ENCODE results near the gene KCMF1.
"Not testable (repeated sequence)": the region's sequence is repeated elsewhere in the genome, so short reads cannot be mapped to it uniquely, and the experiment has no call there.

The KCMF1 gene

GRCh38 chr2:84970868-84971509 lies at the start of gene KCMF1:
Gene KCMF1, plus strand, starts transcription at chr2:84971161. Its CDS starts 291 bp downstream, at chr2:84971452.
- DNase-seq (ENCODE audit: low read depth in 2 of 2), result peak; percentile 41 to 60

DNA sequence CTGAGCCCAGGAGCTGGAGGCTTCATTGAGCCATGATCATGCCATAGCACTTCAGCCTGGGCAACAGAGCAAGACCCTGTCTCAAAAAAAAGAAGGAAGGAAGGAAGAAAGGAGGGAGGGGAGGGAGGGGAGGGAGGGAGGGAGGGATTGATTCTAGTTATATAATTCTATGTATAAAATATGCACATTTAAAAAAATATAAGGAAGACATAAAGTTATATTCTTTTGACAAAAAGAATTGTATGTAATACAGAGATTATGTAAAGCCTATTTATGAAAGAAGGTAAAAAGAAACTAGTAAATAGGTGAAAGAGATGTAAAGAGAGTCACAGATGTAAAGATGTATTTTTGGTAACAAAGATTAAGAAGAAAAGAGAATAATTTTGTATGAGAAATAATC lies 48.0 kb upstream of the KCMF1 start:
- no peak for DNase-seq (ENCODE audit: low read depth in 2 of 2)

GRCh38 chr2:84924173-84925106 lies 46.5 kb upstream of the KCMF1 start:
- DNase-seq (ENCODE audit: low read depth in 2 of 2), result no peak

DNA sequence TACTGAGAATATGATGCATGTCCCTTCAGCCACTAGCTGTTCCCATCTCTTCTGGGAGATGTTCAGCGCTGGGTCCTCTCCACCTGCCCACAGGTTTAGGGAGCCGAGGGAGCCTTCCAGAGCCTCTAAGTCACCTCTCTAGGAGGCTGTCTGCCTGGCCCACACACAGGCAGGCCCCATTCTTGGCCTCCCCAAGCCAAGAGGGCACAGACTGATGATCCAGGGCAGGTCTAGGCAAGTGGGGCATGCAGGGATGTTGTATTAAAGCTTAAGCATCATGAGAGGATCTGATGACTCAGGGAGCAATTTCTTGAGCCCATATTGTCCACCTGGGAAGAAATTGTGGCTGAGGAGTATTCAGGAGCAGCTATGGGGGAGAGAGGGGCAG lies 45.6 kb upstream of the KCMF1 start:
- no peak for DNase-seq (ENCODE audit: low read depth in 2 of 2)

- DNase-seq (ENCODE audit: low read depth in 2 of 2), result peak; percentile 92 to 97
These were observed 45.1 kb upstream of the KCMF1 start for GRCh38 chr2:84925724-84926376.

DNA sequence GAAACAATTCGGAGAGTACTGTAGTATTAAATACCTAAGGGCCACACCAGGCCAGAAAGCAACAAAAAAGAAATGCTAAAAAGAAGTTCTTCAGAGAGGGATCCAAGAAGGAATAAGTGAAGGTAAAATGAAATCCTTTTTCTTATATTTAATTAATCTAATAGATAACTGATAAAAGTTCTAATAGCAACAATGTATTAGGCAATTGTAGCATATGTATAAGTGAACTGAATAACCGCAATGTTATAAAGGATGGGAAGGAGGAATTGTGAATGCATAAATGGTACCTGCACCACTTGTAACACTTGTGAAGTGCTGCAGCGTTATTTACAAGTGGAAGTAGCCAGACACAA lies 43.7 kb upstream of the KCMF1 start:
- no peak for DNase-seq (ENCODE audit: low read depth in 2 of 2)

DNA sequence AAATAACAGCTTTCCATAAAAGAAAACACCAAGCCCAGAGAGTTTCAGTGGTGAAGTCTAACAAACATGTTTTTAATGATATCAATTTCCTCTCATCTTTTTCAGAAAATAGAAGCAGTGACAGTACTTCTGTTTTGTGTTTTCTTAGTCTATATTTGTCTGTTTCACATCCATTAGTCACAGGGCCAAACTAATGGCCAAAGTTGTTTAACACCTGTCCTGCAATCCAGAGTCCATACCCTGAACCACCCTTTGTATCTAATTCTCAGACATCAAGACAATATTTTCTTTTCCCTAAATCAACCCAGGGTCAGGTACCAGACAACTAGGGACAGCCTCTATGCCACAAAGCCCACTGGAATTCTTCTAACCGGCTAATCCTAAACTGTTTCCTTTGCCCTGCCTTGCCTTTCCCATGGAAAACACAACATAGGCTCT lies 39.6 kb upstream of the KCMF1 start:
- DNase-seq (ENCODE audit: low read depth in 2 of 2), result no peak

- peak; percentile 21 to 50 for DNase-seq (ENCODE audit: low read depth in 2 of 2)
These were observed 32.6 kb upstream of the KCMF1 start for GRCh38 chr2:84938194-84938879.

DNA sequence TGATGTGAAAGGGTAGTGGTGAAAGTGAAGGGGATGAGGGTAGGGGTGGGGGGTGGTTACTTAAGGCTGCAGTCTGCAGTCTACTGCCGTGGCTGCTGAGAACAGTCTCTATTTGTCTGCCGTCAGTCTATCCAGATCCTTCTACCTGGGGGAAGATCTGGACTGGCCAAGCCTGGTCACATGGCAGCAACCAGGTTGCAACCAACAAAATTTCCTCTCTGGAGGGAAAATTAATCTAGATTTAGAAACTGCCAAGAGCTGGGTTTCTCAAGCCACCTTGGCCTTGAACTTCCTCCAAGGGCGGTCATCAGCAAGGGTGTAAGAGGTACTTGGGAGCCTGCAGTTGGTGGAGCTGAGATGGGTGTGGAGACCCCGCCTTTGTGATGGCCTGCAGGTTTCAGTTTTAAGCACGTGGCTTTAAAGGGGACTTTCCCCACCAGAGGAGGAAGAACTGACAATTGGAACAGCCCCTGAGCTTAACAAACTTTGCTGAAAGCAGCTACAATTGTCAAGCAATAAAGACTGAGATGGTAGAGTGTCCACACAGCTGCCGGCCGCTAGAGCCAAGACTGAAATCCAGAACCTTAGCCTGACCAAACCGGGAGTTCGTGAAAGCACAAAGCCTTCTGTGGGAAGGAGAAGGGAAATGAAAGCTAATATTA lies 31.4 kb upstream of the KCMF1 start:
- peak; percentile 39 to 61 for DNase-seq (ENCODE audit: low read depth in 2 of 2)

- DNase-seq (ENCODE audit: low read depth in 2 of 2), result no peak
These were observed 30.9 kb upstream of the KCMF1 start for GRCh38 chr2:84940088-84940470.

DNA sequence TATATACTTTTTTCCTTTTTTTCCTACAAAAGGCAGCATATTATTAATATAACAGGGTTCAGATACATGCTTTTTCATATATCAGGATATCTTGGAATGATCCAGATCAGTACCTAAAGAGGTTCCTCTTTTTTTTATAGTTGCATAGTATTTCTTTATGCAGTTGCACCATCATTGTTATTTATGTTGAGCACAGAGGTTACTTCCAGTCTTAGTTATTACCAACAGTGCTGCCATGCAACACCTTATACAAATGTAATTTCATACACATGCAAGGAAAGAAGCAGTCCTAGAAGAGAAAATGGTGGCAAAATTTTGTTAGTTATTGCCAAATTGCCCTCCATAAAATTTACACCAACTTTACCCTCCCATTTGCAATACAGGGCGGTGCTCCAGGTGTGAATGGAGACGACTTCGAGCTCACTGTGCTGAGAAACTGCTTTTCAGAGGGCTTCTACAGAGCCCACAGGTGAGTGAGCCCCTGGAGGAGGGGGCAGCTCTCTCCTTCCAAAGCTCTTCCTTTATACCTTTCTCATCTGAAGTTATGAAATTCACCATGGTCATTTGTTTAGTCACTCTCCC lies 30.0 kb upstream of the KCMF1 start:
- DNase-seq (ENCODE audit: low read depth in 2 of 2), result no peak

DNA sequence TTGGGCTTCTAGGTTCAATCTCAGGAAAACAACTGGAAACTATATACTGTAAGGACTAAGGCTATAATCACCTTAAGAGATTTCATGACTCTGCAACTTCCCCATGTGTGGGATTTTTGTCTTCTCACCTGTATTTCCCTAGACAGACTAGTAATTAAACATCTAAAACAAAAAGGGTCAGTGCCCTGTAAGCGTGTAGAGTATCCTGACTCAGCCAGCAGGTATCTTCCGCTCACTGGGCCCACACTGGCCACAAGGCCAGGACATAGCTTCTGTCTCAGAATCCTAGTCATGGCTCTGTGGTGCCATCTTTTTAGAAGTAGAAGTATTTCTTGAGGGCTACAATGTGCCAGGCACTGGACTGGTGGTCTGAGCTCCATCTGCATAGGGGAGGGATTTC lies 28.8 kb upstream of the KCMF1 start:
- DNase-seq (ENCODE audit: low read depth in 2 of 2), result no peak

DNA sequence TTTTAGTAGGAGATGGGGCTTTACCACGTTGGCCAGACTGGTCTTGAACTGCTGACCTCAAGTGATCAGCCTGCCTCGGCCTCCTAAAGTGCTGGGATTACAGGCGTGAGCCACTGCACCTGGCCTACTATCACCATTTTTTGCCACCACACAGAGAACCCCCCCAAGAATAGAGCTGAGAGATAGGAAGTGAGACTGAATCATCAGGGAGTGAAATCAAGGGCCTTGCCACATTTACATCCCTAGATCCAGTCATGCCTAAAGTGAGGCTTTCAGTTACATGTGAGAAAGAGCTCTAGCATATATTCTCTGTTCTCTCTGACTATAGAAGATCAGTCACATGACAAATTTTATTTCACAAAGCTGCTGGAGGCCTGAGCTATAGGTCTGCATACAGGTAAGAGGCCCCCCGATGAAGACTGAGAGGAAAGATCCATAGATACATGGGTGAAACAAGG lies 28.0 kb upstream of the KCMF1 start:
- DNase-seq (ENCODE audit: low read depth in 2 of 2), result no peak

DNA sequence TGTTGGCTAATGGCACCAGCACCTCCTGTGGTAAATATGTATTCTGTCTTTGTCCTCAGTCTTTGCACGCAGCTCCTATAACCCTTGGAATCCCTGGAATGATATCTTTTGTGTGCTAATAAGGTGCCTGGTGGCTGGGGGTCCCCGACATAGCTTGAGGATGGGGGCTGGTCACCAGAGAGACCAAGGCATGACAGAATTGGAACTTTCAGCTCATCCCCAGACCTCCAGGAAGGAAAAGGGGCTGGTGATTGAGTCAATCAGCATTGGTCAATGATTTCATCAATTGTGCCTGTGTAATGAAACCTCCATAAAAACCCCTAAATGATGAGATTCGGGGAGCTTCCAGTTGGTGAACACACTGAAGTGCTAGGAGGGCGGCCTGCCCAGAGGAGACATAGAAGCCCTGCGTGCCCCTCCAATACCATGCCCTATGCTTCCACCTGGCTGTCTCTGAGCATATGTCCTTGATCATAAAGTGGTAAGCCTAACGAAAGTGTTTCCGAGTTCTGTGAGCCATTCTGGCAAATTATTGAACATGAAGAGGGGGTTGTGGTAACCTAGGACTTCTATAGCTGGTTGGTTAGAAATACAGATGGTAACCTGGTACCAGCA lies 26.6 kb upstream of the KCMF1 start:
- no peak for DNase-seq (ENCODE audit: low read depth in 2 of 2)

DNA sequence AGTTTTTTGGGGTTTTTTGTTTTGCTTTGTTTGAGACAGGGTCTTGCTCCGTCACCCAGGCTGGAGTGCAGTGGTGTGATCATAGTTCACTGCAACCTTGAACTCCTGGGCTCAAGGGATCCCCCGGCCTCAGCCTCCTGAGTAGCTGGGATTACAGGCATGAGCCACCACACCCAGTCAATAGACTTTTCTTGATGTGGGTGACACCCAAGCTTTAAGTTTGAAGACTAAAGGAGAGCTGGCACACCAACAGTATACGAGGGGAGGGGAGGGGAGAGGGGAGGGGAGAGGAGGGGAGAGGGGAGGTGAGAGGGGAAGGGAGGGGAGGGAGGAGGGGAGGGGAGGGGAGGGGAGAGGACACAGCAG lies 25.1 kb upstream of the KCMF1 start:
- not testable (repeated sequence) for DNase-seq (ENCODE audit: low read depth in 2 of 2)

DNA sequence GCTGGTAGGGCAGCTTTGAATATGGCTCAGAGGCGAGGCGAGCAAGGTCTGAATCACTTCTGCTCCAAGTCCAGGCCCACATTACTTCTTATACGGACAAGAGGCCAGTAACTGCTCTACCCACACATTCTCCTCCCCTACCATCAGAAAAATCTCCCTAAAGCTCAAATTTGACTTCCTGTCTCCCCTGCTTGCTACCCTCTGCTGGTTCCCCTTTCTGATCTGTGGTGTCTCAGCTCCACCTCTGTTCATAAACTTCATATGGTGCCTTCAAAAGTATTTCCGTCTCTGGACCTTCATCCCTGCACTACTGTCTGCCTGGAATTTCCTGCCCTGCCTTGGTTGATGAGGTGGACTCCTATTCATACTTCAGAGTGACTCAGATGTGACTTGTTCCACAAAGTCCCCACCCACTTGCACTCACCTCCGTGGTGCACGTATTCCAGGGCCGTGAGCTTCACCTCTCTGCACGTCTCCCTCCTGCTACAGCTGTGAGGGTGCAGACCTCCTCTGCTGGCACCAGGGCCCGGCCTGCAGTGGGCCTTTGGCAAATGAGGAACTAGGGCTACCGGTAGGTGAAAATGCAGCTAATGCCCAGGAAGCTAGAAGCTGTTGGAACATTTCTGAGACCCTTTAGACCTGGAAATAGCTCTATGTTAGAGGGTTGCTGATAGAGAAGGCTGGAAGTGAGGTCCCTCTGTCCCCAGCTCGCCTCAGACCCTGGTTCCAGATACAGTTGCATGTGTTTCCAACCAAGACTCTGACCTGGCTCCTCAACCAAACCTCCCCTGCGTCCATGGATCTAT lies 24.6 kb upstream of the KCMF1 start:
- peak; percentile 43 to 72 for DNase-seq (ENCODE audit: low read depth in 2 of 2)

DNA sequence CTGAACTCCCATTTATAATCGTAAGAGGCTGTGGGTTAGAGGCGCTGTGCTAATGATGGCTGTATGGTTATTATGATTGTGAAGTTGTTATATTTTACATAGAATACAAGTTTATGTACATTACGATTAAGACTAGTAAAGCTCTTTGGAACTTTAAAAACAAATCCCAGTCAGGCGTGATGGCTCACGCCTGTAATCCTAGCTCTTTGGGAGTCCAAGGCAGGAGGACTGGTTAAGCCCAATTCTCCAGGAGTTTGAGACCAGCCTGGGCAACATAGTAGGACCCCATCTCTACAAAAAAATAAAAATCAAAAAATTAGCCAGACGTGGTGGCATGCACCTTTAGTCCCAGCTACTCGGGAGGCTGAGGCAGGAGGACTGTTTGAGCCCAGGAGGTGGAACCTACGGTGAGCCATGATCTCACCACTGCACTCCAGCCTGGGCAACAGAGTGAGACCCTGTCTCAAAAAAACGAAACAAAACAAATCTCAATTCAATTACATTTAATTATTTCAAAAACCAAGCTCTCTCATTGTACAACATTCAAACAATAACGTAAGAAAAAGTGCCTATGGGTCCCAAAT lies 23.9 kb upstream of the KCMF1 start:
- no peak for DNase-seq (ENCODE audit: low read depth in 2 of 2)

GRCh38 chr2:84953535-84953934 lies 17.4 kb upstream of the KCMF1 start:
- no peak for DNase-seq (ENCODE audit: low read depth in 2 of 2)

DNA sequence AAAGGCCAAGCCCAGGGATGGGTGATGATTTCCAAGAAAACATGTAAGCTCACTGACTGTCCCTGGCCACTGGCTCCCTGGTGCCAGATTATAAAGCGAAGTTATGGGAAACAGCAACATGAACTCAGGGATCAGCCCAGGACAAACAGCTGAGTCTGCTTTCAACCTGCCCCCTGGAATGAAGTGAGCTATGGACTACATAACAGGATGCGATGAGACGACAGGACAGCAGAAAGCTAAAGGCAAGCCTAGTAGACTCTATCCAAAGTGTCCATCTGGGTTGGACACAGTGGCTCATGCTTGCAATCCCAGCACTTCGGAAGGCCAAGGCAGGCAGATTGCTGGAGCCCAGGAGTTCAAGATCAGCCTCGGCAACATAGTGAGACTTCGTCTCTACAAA lies 16.6 kb upstream of the KCMF1 start:
- no peak for DNase-seq (ENCODE audit: low read depth in 2 of 2)
